Activated T-helper 2 cell treated with anti-CD3 and anti-CD28 coated beads, Interferon-gamma antibody, Interleukin-2, Interleukin-4, amounts not matched to agents 10 μg/mL and 5 μg/mL and 100 μg/mL, durations not matched to agents 14 hours and 24 hours and 36 hours (primary cell): ENCODE results near the gene FNDC1. TPM values are rescaled to one million over a fixed set of nuclear protein-coding genes. Genes with fewer than 3 reads are reported as not detected.

Experiments used
- DNase-seq: peaks from one replicate; pipeline ENCODE4 v3.0.0; 2021; ENCODE audit warnings: low spot score
- H3K27ac Mint-ChIP-seq: one replicate; pipeline ENCODE4 v1.8.0; 2021; ENCODE audit warnings: mixed read lengths
- H3K27me3 Mint-ChIP-seq: one replicate; pipeline ENCODE4 v1.8.0; 2021; ENCODE audit warnings: low read depth, mixed read lengths
- H3K36me3 Mint-ChIP-seq: one replicate; pipeline ENCODE4 v1.8.0; 2021; ENCODE audit warnings: low read depth, mixed read lengths
- H3K4me1 Mint-ChIP-seq: one replicate; pipeline ENCODE4 v1.8.0; 2021; ENCODE audit warnings: low read depth, mixed read lengths
- H3K4me3 Mint-ChIP-seq: one replicate; pipeline ENCODE4 v1.8.0; 2021; ENCODE audit warnings: low read depth, mild to moderate bottlenecking, moderate library complexity, mixed read lengths
- H3K9me3 Mint-ChIP-seq: one replicate; pipeline ENCODE4 v1.8.0; 2021; ENCODE audit warnings: mixed read lengths
- intact Hi-C: fragments of 100-400 bp; cut with micrococcal nuclease; formaldehyde crosslinking; loops from one replicate; pipeline ENCODE4 v1.15.1; 2023
- total RNA-seq: library from RNA; stranded (reverse); gene quantifications from 2 replicates; pipeline ENCODE4 v1.2.3, GENCODE V29; 2022

FNDC1 gene
- total RNA-seq, 1 donor from 2014 or later, result not detected

DNA sequence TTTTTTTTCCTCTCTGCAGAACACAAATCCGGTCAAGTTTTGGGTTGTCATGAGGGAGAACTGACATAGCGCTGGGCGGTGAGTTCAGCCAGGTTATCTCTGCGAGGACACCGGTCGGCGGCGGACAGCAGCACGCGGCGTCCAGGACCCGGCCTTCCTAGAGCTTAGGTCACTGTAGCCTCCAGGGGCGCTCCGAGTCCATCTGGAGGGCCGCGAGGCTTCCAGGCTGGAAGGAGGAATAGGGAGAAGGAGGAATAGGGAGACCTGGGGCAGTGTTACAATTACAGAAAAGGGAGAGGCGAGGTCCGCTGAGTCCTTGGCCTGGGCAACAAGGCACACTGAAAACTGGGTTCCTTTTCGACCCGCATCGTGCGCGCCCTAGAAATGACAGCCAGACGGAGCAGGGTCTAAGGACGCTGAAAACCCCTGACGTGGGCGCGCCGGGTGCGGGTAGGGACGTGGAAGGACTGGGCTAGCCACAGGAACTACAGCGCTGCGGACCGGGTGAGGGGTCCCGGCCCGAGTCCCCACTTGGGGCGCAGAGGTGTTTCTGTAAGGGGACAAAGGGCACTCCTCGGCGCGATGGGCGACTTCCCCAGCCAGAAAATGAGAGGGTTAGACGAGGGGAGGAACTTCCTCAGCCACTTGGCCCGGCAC, 536 bp upstream of the FNDC1 start:
- H3K9me3 Mint-ChIP-seq, result no peaks in the 10 kb centered on the region
- H3K4me1 Mint-ChIP-seq, result peaks cover 4% of the 10 kb centered on the region
- no peaks in the 10 kb centered on the region for H3K36me3 Mint-ChIP-seq
- peaks cover 87% of the 10 kb centered on the region for H3K27me3 Mint-ChIP-seq
- peak overlapping the region; percentile 49 for H3K4me3 Mint-ChIP-seq
- no peak for DNase-seq
- intact Hi-C loops, result no loop called here
- no peak overlapping the region for H3K27ac Mint-ChIP-seq

DNA sequence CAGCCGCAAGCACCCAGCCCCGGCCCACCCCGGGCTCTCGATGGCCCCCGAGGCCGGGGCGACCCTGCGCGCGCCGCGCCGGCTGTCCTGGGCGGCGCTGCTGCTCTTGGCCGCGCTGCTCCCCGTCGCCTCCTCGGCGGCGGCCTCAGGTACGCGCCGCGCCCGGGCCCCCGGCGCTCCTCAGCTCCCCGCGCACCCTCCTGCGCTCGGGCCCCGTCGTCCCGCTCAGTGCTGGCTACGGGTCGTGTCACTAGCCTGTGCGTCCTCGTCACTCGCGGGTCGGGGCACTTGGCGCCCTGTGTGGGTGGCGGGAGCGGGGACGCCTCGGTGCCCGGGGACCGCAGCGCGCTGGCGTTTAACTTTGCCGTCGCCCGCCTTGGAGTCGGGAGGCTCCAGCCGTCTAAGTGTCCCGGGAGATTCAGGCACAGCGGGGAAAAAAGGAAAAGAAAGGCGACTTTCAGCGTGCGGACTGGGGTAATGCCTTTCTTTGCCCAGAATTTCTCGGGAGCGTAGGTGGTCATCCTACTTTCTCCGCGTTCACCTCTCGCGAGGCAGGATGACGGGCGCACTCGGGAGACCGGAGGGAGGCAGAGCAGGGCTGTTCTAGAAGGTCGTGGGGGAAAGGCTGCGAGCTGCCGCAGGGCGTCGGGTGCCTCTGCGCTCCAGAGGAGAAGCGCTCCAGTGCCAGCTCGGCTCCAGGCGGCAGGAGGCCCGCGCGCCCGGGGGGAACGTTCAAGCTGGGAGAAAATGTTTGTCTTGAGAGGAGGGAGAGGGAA, 545 bp downstream of the FNDC1 start:
- Mint-ChIP-seq H3K9me3 (no peaks in the 10 kb centered on the region), H3K27ac (no peak overlapping the region), H3K27me3 (peaks cover 86% of the 10 kb centered on the region), H3K4me1 (peaks cover 8% of the 10 kb centered on the region), H3K4me3 (peak overlapping the region; percentile 59), H3K36me3 (no peaks in the 10 kb centered on the region)
- intact Hi-C loops, result no loop called here
- no peak for DNase-seq

DNA sequence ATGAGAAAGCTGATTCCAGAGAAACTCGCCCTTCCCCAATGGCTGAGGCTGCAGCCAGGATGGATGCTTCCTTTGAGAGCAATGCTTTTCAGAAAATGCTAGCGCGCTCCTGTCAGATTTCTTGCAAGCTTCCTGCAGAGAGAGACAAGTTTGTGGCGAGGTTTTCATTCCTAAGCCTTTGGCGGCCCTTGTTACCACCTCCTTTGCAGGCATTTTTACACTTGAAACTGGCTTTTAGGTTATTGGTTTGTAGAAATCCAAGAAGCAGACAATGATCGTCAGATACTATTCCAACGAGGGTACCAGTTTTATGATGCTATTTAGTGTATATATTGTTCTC, 1.1 kb downstream of the FNDC1 start:
- peaks cover 8% of the 10 kb centered on the region for H3K4me1 Mint-ChIP-seq
- peak overlapping the region; percentile 59 for H3K4me3 Mint-ChIP-seq
- no peaks in the 10 kb centered on the region for H3K9me3 Mint-ChIP-seq
- no peak overlapping the region for H3K27ac Mint-ChIP-seq
- peaks cover 82% of the 10 kb centered on the region for H3K27me3 Mint-ChIP-seq
- intact Hi-C loops, result no loop called here
- DNase-seq, result no peak
- no peaks in the 10 kb centered on the region for H3K36me3 Mint-ChIP-seq

DNA sequence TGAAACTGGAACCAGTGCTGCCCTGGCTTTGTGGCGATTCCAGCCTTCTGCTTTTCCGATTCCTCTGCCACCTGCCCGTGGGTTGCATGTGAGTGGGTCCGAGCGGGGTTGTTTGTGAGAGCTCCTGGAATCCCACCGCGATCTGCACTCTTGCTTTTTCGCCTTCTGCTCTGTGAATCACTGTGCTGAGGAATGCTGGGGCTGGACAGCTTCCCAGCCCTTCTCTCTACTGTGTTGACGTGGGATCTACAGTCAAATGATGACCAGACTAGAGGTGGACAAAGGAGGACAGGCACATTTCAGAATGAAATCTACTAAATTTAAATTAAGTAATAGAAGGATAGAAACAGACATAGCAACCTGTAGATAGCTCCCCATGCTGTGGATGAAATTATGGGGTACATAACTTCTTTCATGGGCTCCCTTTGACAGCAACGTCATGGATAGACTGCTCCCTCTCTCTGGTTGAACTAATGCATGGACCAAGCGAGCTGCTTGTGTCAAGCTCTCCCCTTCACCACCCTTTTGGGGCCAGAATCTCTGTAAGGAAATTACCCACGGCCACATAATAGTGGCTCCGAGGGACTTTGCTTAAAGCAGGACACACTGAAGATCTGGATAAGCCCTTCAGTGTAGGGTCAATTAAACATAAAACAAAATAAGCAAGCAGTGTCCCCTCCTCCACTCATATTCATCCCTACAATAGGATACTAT, 2.0 kb downstream of the FNDC1 start:
- DNase-seq, result no peak
- H3K36me3 Mint-ChIP-seq, result no peaks in the 10 kb centered on the region
- peaks cover 8% of the 10 kb centered on the region for H3K4me1 Mint-ChIP-seq
- H3K27ac Mint-ChIP-seq, result no peak overlapping the region
- intact Hi-C loops, result no loop called here
- H3K27me3 Mint-ChIP-seq, result peaks cover 80% of the 10 kb centered on the region
- H3K4me3 Mint-ChIP-seq, result no peak overlapping the region
- no peaks in the 10 kb centered on the region for H3K9me3 Mint-ChIP-seq

DNA sequence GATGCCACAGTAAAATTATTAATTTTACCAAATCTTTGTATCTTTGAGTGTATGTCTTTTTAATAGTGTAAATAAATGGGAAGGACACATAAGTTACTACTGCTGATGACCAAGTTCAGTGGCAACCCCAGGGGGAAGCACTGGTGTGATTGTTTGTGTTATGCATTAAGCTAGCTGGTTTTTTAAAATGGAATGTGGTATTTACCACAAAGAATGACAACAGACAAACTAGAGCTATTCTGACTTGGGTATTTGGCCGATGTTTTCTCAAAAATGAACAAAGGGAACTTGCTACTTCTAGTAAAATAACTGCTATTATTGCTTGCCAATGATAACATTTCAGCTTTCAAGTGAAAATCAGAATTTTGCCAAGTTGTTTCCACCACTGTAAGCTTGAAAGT, 2.9 kb downstream of the FNDC1 start:
- DNase-seq, result no peak
- H3K9me3 Mint-ChIP-seq, result no peaks in the 10 kb centered on the region
- no peak overlapping the region for H3K27ac Mint-ChIP-seq
- H3K4me1 Mint-ChIP-seq, result peaks cover 8% of the 10 kb centered on the region
- no peaks in the 10 kb centered on the region for H3K36me3 Mint-ChIP-seq
- no peak overlapping the region for H3K4me3 Mint-ChIP-seq
- intact Hi-C loops, result no loop called here
- peaks cover 74% of the 10 kb centered on the region for H3K27me3 Mint-ChIP-seq

DNA sequence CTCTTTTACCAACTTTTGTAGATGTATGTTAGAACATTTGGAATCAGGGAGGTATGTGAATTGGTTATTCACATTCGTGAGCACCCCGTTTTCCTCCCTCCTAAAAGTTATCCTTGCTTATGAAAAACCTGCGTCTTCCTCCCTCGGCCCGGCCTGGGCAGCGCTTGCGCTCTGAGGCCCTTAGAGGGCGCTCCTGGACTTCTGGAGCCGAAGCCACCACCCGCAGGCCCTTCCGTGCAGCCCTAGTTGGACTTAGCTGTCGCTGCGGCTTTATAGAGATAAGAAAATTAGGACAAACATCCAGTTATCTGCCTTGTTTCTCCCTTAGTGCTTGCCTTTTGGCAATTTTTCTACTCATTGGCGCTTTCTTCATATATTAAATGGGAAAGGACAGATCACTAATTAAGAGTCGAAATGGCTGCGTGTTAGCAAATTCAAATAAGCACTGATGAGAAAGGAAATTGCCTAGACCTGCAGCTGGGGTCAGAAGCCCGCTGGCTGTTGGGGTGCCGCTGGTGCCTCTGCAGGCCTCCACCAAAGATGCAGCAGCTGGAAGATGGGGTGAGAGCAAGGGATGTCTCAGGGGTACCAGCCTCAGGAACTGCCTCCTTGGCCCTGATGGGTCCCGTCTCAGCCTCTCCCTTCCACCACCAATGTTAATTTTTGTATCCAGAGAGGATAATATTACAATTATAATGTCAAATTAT, 5.2 kb downstream of the FNDC1 start:
- Mint-ChIP-seq H3K27me3 (peaks cover 60% of the 10 kb centered on the region), H3K27ac (no peak overlapping the region), H3K4me3 (peak overlapping the region; percentile 22), H3K4me1 (peaks cover 4% of the 10 kb centered on the region), H3K36me3 (no peaks in the 10 kb centered on the region), H3K9me3 (no peaks in the 10 kb centered on the region)
- peak; percentile 57 for DNase-seq
- intact Hi-C loops, result loop anchor here (2.0 kb wide), 2 partner anchors 290 to 480 kb away; no protein-coding TSS in a partner anchor

DNA sequence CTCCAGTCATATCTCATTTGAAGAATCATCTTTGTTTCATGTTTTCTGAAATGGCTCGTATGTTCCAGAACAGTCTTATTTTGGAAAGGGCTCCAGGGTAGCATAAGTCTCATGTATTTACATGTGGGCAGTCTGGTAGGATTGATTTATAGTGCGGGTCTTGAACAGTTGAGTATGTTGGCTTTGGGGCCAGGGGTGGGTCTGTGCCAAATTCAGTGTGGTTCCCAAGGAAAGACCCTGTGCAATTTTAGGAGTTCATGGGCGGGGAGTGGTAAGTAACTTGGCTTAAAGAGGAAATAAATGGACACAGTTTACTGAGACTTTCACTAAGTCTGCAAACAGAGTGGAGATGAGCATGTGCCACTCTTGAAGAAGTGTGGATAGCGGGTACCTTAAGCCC, 7.7 kb downstream of the FNDC1 start:
- peaks cover 38% of the 10 kb centered on the region for H3K27me3 Mint-ChIP-seq
- no peaks in the 10 kb centered on the region for H3K9me3 Mint-ChIP-seq
- intact Hi-C loops, result no loop called here
- no peak for DNase-seq
- no peak overlapping the region for H3K4me3 Mint-ChIP-seq
- peaks cover 10% of the 10 kb centered on the region for H3K4me1 Mint-ChIP-seq
- no peak overlapping the region for H3K27ac Mint-ChIP-seq
- H3K36me3 Mint-ChIP-seq, result no peaks in the 10 kb centered on the region

DNA sequence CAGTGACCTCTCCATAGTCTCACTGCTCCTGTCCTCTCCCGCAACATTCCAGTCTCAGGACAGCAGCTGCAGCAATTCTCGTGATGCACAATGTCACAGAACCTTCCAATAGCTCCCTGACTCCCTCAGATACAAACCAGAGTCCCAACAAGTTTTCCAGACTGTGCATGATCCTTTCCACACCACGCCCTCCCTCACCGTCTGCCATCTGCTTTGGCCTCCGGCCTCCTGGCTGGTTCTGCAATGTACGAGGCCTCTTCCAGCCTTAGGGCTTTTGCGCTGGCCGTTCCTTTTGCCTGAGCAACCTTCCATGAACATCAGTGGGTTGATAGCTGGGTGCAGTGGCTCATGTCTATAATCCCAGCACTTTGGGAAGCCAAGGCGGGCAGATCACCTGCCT, 9.6 kb downstream of the FNDC1 start:
- no peaks in the 10 kb centered on the region for H3K36me3 Mint-ChIP-seq
- H3K4me3 Mint-ChIP-seq, result no peak overlapping the region
- intact Hi-C loops, result no loop called here
- H3K4me1 Mint-ChIP-seq, result peaks cover 11% of the 10 kb centered on the region
- no peak for DNase-seq
- no peaks in the 10 kb centered on the region for H3K9me3 Mint-ChIP-seq
- H3K27me3 Mint-ChIP-seq, result peaks cover 27% of the 10 kb centered on the region
- H3K27ac Mint-ChIP-seq, result no peak overlapping the region

DNA sequence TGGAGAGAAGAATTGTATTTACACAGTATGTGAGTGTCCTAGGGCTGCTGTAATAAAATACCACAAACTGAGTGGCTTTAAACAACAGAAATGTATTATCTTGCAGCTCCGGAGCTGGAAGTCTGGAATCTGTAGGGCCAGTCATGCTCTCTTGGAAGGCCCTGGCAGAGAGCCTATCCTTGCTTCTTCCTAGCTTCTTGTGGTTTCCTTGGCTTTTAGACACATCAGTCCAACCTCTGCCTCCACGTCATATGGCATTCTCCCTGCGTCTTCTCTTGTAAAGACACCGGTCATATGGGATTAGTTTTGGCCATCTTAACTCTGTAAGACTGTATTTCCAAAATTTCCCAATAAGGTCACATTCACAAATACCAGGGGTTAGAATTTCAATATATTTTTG, 10.8 kb downstream of the FNDC1 start:
- Mint-ChIP-seq H3K27ac (no peak overlapping the region), H3K4me3 (no peak overlapping the region), H3K9me3 (no peaks in the 10 kb centered on the region), H3K27me3 (peaks cover 24% of the 10 kb centered on the region), H3K4me1 (peaks cover 8% of the 10 kb centered on the region), H3K36me3 (no peaks in the 10 kb centered on the region)
- DNase-seq, result no peak
- intact Hi-C loops, result no loop called here

DNA sequence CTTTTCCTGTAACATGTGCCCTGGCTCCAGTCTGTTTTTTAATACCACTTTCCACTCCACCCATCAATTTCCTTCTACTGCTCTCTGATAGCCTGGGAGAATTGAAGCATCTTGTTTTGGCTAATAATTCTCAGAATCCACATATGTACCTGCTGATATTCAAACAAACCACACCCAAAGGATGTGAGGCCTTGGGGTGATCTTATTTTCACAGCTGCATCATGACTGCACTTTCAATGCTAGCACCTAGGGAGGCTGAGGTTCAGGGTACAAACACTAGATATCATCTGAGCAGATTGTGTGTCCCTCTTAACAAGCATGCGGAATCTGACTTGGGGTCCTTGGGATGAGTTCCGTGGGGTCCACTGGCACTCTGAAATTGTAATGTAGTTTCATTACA, 12.7 kb downstream of the FNDC1 start:
- Mint-ChIP-seq H3K36me3 (no peaks in the 10 kb centered on the region), H3K27ac (no peak overlapping the region), H3K4me3 (no peak overlapping the region), H3K4me1 (peaks cover 8% of the 10 kb centered on the region), H3K9me3 (no peaks in the 10 kb centered on the region), H3K27me3 (peaks cover 14% of the 10 kb centered on the region)
- DNase-seq, result no peak
- intact Hi-C loops, result no loop called here

DNA sequence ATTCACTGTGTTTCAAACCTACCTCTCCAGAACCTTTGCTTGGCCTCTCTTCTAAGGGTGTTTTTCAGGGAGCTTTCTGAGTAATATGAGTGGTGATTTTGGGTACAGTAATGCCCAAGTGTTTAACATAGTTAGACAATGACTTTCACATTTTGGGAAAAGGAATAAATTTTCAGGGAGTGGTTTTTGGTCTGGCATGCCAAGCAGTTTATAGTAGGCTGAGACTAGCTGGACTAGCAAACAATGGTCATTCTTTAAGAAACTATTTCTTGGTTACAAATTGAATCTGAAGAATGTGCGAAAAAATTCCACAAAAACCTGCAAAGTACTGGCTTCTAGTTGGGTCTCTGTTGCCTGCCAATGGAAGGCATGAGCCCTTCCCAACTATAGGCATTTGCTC, 15.4 kb downstream of the FNDC1 start:
- H3K36me3 Mint-ChIP-seq, result no peaks in the 10 kb centered on the region
- DNase-seq, result no peak
- H3K4me1 Mint-ChIP-seq, result peaks cover 8% of the 10 kb centered on the region
- H3K4me3 Mint-ChIP-seq, result no peak overlapping the region
- no peak overlapping the region for H3K27ac Mint-ChIP-seq
- intact Hi-C loops, result no loop called here
- H3K27me3 Mint-ChIP-seq, result peaks cover 9% of the 10 kb centered on the region
- H3K9me3 Mint-ChIP-seq, result no peaks in the 10 kb centered on the region

DNA sequence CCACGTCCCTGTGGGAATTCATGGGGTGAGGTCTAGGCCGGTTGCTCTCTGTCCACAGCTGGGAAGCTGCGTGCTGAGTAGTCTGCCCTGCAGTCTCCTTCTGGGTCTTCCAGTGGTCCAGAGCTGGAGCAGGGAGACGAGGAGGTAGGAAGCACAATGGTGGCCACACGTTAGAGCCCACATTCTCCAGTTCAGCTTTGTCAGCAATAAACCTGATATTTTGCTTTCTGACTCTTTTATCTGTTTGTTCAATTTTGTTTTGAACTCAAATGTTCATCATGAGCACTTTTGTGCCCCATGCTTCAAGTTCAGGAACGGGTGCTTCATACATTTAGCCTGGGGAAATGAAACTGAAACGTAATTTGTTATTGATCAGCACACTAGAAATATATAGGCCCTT, 21.3 kb downstream of the FNDC1 start:
- H3K4me3 Mint-ChIP-seq, result no peak overlapping the region
- H3K27me3 Mint-ChIP-seq, result peaks cover 10% of the 10 kb centered on the region
- H3K27ac Mint-ChIP-seq, result no peak overlapping the region
- no peaks in the 10 kb centered on the region for H3K9me3 Mint-ChIP-seq
- H3K4me1 Mint-ChIP-seq, result no peaks in the 10 kb centered on the region
- no peaks in the 10 kb centered on the region for H3K36me3 Mint-ChIP-seq
- intact Hi-C loops, result no loop called here
- no peak for DNase-seq
